ENCODE data around the gene GAD1.

DNA sequence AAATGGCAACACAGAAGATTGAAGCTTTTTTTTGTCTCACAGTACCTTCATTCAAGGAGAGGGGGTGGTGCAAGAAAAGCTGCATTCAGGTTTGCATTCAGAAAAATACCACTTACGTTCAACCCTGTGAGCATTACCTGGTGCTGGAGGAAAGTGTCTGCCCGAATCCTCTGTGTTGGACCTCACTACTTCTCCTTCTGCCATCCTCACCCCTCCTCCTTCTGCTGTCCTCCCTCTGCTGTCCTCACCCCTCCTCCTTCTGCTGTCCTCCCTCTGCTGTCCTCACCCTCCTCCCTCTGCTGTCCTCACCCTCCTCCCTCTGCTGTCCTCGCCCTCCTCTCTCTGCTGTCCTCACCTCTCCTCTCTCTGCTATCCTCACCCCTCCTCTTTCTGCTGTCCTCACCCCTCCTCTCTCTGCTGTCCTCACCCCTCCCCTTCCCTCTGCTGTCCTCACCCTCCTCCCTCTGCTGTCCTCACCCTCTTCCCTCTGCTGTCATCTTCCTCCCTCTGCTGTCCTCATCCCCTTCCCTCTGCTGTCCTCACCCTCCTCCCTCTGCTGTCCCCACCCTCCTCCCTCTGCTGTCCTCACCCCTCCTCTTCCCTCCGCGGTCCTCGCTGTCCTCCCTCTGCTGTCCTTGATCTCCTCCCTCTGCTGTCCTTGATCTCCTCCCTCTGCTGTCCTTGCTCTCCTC, 11.3 kb downstream of the GAD1 start:
- TF ChIP-seq POLR2A (IDR thresholded peaks at IDR 0.05; ENCODE audit: low read depth, low read length) (no peak), POLR2AphosphoS5 (IDR thresholded peaks at IDR 0.05; ENCODE audit: insufficient read depth, low read depth, low read length) (no peak), MYC (IDR thresholded peaks at IDR 0.05; ENCODE audit: low read depth, low read length) (no peak), EZH2 (IDR thresholded peaks at IDR 0.05; ENCODE audit: borderline replicate concordance, low read depth, low read length, severe bottlenecking) (no peak), JUN (IDR thresholded peaks at IDR 0.05; ENCODE audit: borderline replicate concordance, insufficient read depth, insufficient read length, low read depth) (no peak)
- TF ChIP-seq, protein P1, sequence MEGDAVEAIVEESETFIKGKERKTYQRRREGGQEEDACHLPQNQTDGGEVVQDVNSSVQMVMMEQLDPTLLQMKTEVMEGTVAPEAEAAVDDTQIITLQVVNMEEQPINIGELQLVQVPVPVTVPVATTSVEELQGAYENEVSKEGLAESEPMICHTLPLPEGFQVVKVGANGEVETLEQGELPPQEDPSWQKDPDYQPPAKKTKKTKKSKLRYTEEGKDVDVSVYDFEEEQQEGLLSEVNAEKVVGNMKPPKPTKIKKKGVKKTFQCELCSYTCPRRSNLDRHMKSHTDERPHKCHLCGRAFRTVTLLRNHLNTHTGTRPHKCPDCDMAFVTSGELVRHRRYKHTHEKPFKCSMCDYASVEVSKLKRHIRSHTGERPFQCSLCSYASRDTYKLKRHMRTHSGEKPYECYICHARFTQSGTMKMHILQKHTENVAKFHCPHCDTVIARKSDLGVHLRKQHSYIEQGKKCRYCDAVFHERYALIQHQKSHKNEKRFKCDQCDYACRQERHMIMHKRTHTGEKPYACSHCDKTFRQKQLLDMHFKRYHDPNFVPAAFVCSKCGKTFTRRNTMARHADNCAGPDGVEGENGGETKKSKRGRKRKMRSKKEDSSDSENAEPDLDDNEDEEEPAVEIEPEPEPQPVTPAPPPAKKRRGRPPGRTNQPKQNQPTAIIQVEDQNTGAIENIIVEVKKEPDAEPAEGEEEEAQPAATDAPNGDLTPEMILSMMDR (IDR thresholded peaks at IDR 0.05; ENCODE audit: extremely low read depth in 1 of 2, insufficient read depth in 1 of 2, low read depth in 1 of 2, low read length in 2 of 2) = no peak
- TF ChIP-seq, protein P2, sequence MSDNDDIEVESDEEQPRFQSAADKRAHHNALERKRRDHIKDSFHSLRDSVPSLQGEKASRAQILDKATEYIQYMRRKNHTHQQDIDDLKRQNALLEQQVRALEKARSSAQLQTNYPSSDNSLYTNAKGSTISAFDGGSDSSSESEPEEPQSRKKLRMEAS (IDR thresholded peaks at IDR 0.05; ENCODE audit: insufficient read depth, insufficient read length) = no peak
